HEK293 (cell line): ENCODE measurements around the gene P2RX1.

Source experiments
- CTCF ChIA-PET: fragments of 350-600 bp; formaldehyde crosslinking; extraction: SDS; loops from one replicate; lab custom pipeline; 2021; ENCODE audit warnings: antibody characterized with exemption; lab: Yijun Ruan, JAX
- POLR2A ChIA-PET: fragments of 300-600 bp; formaldehyde crosslinking; extraction: SDS; loops from one replicate; lab custom pipeline; 2020; ENCODE audit warnings: antibody characterized with exemption, inconsistent platforms; lab: Yijun Ruan, JAX
- H3K27ac ChIP-seq: fragments of 200-500 bp; sonication (Bioruptor generic); 2 replicates; pipeline ENCODE4 v1.5.1; 2014; ENCODE audit warnings: low read depth, low read length, control low read depth, inconsistent platforms; ENCODE audit errors: extremely low read depth
- H3K36me3 ChIP-seq, 2 experiments: fragments of 200-500 bp in 1 of 2; sonication (Bioruptor generic) in 1 of 2; 1 replicate in 1 of 2; 2 replicates in 1 of 2; pipeline ENCODE4 v1.5.1; 2014 to 2017; ENCODE audit warnings: inconsistent platforms in 2 of 2, low read length in 2 of 2; ENCODE audit not compliant: control insufficient read depth in 2 of 2, insufficient read depth in 1 of 2
- H3K4me1 ChIP-seq: fragments of 200-500 bp; sonication (Bioruptor generic); 2 replicates; pipeline ENCODE4 v1.5.1; 2014; ENCODE audit warnings: mild to moderate bottlenecking, low read length, inconsistent platforms; ENCODE audit not compliant: control insufficient read depth, insufficient read depth
- H3K4me3 ChIP-seq: 2 replicates; pipeline ENCODE4 v1.5.1; 2011; ENCODE audit warnings: low read depth, mild to moderate bottlenecking, control low read depth, low read length, moderate library complexity
- H3K9me3 ChIP-seq: fragments of 200-500 bp; sonication (Bioruptor generic); 2 replicates; pipeline ENCODE4 v1.5.1; 2014; ENCODE audit warnings: low read depth, low read length, inconsistent platforms; ENCODE audit not compliant: control insufficient read depth, insufficient read depth
- EGR2 ChIP-seq: fragments of 450-650 bp; formaldehyde crosslinking; IDR thresholded peaks from 2 replicates; pipeline ENCODE4 v1.5.1; 2016; ENCODE audit warnings: low read depth, missing biosample characterization, missing genetic modification characterization
- GLIS2 ChIP-seq: fragments of 450-650 bp; formaldehyde crosslinking; IDR thresholded peaks from 2 replicates; pipeline ENCODE4 v1.5.1; 2016; ENCODE audit warnings: missing biosample characterization, missing genetic modification characterization
- HOXA7 ChIP-seq: sonication (generic); formaldehyde crosslinking; IDR thresholded peaks from 2 replicates; pipeline ENCODE4 v1.8.1; 2022; ENCODE audit warnings: missing genetic modification reagents, borderline replicate concordance
- IKZF3 ChIP-seq: fragments of 450-650 bp; IDR thresholded peaks from 2 replicates; pipeline ENCODE4 v1.5.0; 2018; ENCODE audit warnings: missing biosample characterization, mild to moderate bottlenecking, missing genetic modification characterization, moderate library complexity
- OVOL3 ChIP-seq: fragments of 450-650 bp; formaldehyde crosslinking; IDR thresholded peaks from 2 replicates; pipeline ENCODE4 v1.5.1; 2016; ENCODE audit warnings: missing biosample characterization, missing genetic modification characterization
- SCRT1 ChIP-seq: fragments of 450-650 bp; formaldehyde crosslinking; IDR thresholded peaks from 2 replicates; pipeline ENCODE4 v1.5.1; 2016; ENCODE audit warnings: missing biosample characterization, missing genetic modification characterization, borderline replicate concordance
- SCRT2 ChIP-seq: fragments of 450-650 bp; formaldehyde crosslinking; IDR thresholded peaks from 2 replicates; pipeline ENCODE4 v1.5.1; 2016; ENCODE audit warnings: missing biosample characterization, missing genetic modification characterization
- TCF7L2 ChIP-seq: IDR thresholded peaks from 2 replicates; pipeline ENCODE4 v1.6.1; 2011; ENCODE audit warnings: low read depth, mild to moderate bottlenecking, inconsistent platforms, low read length, moderate library complexity, borderline replicate concordance
- YY2 ChIP-seq: fragments of 450-650 bp; formaldehyde crosslinking; IDR thresholded peaks from 2 replicates; pipeline ENCODE4 v1.5.1; 2016; ENCODE audit warnings: missing biosample characterization, missing genetic modification characterization
- ZBTB1 ChIP-seq: fragments of 450-650 bp; formaldehyde crosslinking; IDR thresholded peaks from 2 replicates; pipeline ENCODE4 v1.5.1; 2016; ENCODE audit warnings: missing biosample characterization, missing genetic modification characterization
- ZBTB48 ChIP-seq: fragments of 450-650 bp; formaldehyde crosslinking; IDR thresholded peaks from 2 replicates; pipeline ENCODE4 v1.5.1; 2016; ENCODE audit warnings: missing biosample characterization, missing genetic modification characterization
- ZBTB8A ChIP-seq: fragments of 450-650 bp; formaldehyde crosslinking; IDR thresholded peaks from 2 replicates; pipeline ENCODE4 v1.5.1; 2016; ENCODE audit warnings: missing biosample characterization, missing genetic modification characterization
- ZFP3 ChIP-seq: fragments of 450-650 bp; formaldehyde crosslinking; IDR thresholded peaks from 2 replicates; pipeline ENCODE4 v1.5.1; 2016; ENCODE audit warnings: low read depth, missing biosample characterization, missing genetic modification characterization
- ZIC2 ChIP-seq: fragments of 450-650 bp; formaldehyde crosslinking; IDR thresholded peaks from 2 replicates; pipeline ENCODE4 v1.5.1; 2016; ENCODE audit warnings: missing biosample characterization, missing genetic modification characterization
- ZNF155 ChIP-seq: fragments of 450-650 bp; formaldehyde crosslinking; IDR thresholded peaks from 2 replicates; pipeline ENCODE4 v1.5.1; 2016; ENCODE audit warnings: missing biosample characterization, missing genetic modification characterization
- ZNF174 ChIP-seq: fragments of 450-650 bp; formaldehyde crosslinking; IDR thresholded peaks from 2 replicates; pipeline ENCODE4 v1.5.0; 2017; ENCODE audit warnings: missing biosample characterization, mild to moderate bottlenecking, missing genetic modification characterization
- ZNF175 ChIP-seq: fragments of 450-650 bp; formaldehyde crosslinking; IDR thresholded peaks from 2 replicates; pipeline ENCODE4 v1.5.1; 2016; ENCODE audit warnings: missing biosample characterization, missing genetic modification characterization
- ZNF2 ChIP-seq: fragments of 450-650 bp; formaldehyde crosslinking; IDR thresholded peaks from 2 replicates; pipeline ENCODE4 v1.5.1; 2016; ENCODE audit warnings: missing biosample characterization, missing genetic modification characterization
- ZNF211 ChIP-seq: fragments of 450-650 bp; formaldehyde crosslinking; IDR thresholded peaks from 2 replicates; pipeline ENCODE4 v1.5.1; 2016; ENCODE audit warnings: low read depth, missing biosample characterization, missing genetic modification characterization
- ZNF223 ChIP-seq: fragments of 450-650 bp; formaldehyde crosslinking; IDR thresholded peaks from 2 replicates; pipeline ENCODE4 v1.5.1; 2016; ENCODE audit warnings: missing biosample characterization, missing genetic modification characterization
- ZNF335 ChIP-seq: fragments of 450-650 bp; formaldehyde crosslinking; conservative IDR thresholded peaks from 2 replicates; pipeline ENCODE4 v1.5.1; 2016; ENCODE audit warnings: missing biosample characterization, missing genetic modification characterization
- ZNF391 ChIP-seq: fragments of 450-650 bp; formaldehyde crosslinking; IDR thresholded peaks from 2 replicates; pipeline ENCODE4 v1.5.1; 2016; ENCODE audit warnings: low read depth, missing biosample characterization, missing genetic modification characterization, borderline replicate concordance
- ZNF426 ChIP-seq: fragments of 450-650 bp; formaldehyde crosslinking; IDR thresholded peaks from 2 replicates; pipeline ENCODE4 v1.5.1; 2017; ENCODE audit warnings: missing biosample characterization, missing genetic modification characterization, mild to moderate bottlenecking, inconsistent platforms, moderate library complexity
- ZNF501 ChIP-seq: fragments of 450-650 bp; formaldehyde crosslinking; IDR thresholded peaks from 2 replicates; pipeline ENCODE4 v1.5.1; 2016; ENCODE audit warnings: missing biosample characterization, missing genetic modification characterization
- ZNF600 ChIP-seq: fragments of 450-650 bp; formaldehyde crosslinking; IDR thresholded peaks from 2 replicates; pipeline ENCODE4 v1.5.1; 2016; ENCODE audit warnings: missing biosample characterization, missing genetic modification characterization
- ZNF621 ChIP-seq: fragments of 450-650 bp; formaldehyde crosslinking; IDR thresholded peaks from 2 replicates; pipeline ENCODE4 v1.5.1; 2017; ENCODE audit warnings: missing biosample characterization, missing genetic modification characterization
- ZNF658 ChIP-seq: fragments of 450-650 bp; formaldehyde crosslinking; IDR thresholded peaks from 2 replicates; pipeline ENCODE4; 2016; ENCODE audit warnings: missing biosample characterization, missing genetic modification characterization
- ZNF792 ChIP-seq: fragments of 450-650 bp; formaldehyde crosslinking; IDR thresholded peaks from 2 replicates; pipeline ENCODE4 v1.5.1; 2016; ENCODE audit warnings: missing biosample characterization, missing genetic modification characterization
- ZSCAN16 ChIP-seq: fragments of 450-650 bp; formaldehyde crosslinking; IDR thresholded peaks from 2 replicates; pipeline ENCODE4 v1.5.1; 2016; ENCODE audit warnings: missing biosample characterization, missing genetic modification characterization
- TF ChIP-seq, protein P1 (sequence below): fragments of 450-650 bp; formaldehyde crosslinking; IDR thresholded peaks from 2 replicates; pipeline ENCODE4 v1.5.1; 2016; ENCODE audit warnings: missing biosample characterization, missing genetic modification characterization
- TF ChIP-seq, protein P2 (sequence below): fragments of 450-650 bp; formaldehyde crosslinking; IDR thresholded peaks from 2 replicates; pipeline ENCODE4 v1.5.1; 2017; ENCODE audit warnings: missing biosample characterization, missing genetic modification characterization

The P2RX1 gene

DNA sequence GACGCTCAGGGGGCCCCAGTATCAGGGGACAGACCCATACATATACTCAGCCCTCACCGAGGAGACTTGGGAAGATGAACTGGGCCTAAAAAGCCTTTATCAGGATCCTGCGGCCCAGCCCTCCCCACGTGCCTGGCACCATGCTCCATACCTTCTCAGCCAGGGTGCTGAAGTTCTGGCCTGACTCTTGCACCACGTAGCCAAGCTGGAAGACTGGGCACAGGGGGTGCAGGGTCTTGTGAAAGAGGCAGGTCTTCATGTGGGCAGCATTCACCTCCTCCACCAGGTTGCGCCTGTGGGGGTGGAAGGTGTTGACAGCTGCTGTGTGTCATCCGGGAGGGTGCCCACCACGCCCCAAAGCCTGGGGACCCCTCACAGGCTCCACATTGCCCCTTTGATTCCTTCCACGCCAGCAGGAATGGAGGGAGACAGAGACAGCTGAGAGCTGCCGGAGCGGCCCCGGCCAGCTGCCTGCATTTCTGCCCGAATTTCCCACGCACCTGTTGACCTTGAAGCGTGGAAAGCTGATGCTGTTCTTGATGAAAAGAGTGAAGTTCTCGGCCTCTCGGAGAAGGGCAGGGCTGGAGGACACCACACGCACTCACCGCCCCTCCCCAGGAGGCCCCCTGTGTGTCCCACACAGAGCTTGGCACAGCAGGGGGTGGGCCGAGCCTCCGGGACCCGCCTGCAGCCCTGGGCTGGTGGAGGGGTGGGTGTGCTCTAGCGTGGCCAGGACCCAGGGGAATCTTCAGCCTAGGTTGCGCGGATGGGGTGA is 13.0 kb downstream of the P2RX1 start (continued):
- TF ChIP-seq ZNF175 (tag by site-specific recombination) (no peak), ZNF223 (tag by site-specific recombination) (no peak), ZNF335 (tag by site-specific recombination) (no peak), ZNF391 (no peak), IKZF3 (no peak), GLIS2 (tag by site-specific recombination) (peak; percentile 34; the same call in 1 of the 2 replicates), ZBTB8A (tag by site-specific recombination) (no peak), SCRT1 (tag by site-specific recombination) (0 out of 2 replicates have a peak, but pooled peaks have one; percentile 27), EGR2 (tag by site-specific recombination) (no peak), ZNF658 (tag by site-specific recombination) (no peak), TCF7L2 (no peak), SCRT2 (tag by site-specific recombination) (peak; percentile 88), ZIC2 (tag by site-specific recombination) (peak; percentile 89), ZNF621 (tag by site-specific recombination) (no peak), ZNF174 (no peak), ZNF426 (no peak), ZNF2 (tag by site-specific recombination) (no peak), ZNF792 (no peak), ZNF600 (tag by site-specific recombination) (no peak), ZBTB1 (no peak), ZFP3 (tag by site-specific recombination) (no peak), OVOL3 (tag by site-specific recombination) (no peak), ZNF211 (no peak), HOXA7 (CRISPR knock-in tag) (no peak)
- TF ChIP-seq, all 188 proteins: peak for 6

DNA sequence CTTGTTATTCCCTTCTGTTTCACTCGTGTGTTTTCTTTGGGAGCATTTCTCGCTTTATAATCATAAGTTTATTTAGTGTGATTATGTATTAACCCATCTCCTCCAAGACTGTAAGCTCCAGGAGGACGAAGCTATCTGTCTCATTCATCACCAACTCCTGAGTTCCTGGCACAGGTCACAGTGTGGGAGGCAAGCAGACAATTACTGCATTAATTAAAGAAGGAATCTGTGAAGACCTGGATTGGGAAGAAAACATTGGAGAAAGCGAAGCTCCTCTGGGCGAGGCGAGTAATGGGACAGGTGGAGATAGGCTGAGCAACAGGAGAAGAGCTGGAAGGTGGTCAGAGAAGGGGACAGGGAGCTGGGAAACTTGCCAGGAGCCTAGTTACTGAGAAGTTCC is 15.6 kb downstream of the P2RX1 start:
- no peak overlapping the region for H3K27ac ChIP-seq
- ChIA-PET CTCF (interaction anchor here (0.6 to 7.3 kb wide), 8 partner anchors 8 to 165 kb away, joined by 3 to 60 read pairs (median 4); no protein-coding TSS in a partner anchor), POLR2A (interaction anchor here (0.6 to 1.1 kb wide), 3 partner anchors 11 to 1380 kb away, joined by 3 to 6 read pairs (median 4); no protein-coding TSS in a partner anchor)
- no peaks in the 10 kb centered on the region for H3K9me3 ChIP-seq
- no peaks in the 10 kb centered on the region for H3K36me3 ChIP-seq
- no peak overlapping the region for H3K4me3 ChIP-seq
- TF ChIP-seq, protein P1, sequence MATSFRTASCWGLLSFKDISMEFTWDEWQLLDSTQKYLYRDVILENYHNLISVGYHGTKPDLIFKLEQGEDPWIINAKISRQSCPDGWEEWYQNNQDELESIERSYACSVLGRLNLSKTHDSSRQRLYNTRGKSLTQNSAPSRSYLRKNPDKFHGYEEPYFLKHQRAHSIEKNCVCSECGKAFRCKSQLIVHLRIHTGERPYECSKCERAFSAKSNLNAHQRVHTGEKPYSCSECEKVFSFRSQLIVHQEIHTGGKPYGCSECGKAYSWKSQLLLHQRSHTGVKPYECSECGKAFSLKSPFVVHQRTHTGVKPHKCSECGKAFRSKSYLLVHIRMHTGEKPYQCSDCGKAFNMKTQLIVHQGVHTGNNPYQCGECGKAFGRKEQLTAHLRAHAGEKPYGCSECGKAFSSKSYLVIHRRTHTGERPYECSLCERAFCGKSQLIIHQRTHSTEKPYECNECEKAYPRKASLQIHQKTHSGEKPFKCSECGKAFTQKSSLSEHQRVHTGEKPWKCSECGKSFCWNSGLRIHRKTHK (tag by site-specific recombination) = no peak
- TF ChIP-seq ZBTB48 (tag by site-specific recombination) = no peak
- TF ChIP-seq ZNF501 = no peak
- no peak for TF ChIP-seq ZSCAN16 (tag by site-specific recombination)
- TF ChIP-seq, protein P2, sequence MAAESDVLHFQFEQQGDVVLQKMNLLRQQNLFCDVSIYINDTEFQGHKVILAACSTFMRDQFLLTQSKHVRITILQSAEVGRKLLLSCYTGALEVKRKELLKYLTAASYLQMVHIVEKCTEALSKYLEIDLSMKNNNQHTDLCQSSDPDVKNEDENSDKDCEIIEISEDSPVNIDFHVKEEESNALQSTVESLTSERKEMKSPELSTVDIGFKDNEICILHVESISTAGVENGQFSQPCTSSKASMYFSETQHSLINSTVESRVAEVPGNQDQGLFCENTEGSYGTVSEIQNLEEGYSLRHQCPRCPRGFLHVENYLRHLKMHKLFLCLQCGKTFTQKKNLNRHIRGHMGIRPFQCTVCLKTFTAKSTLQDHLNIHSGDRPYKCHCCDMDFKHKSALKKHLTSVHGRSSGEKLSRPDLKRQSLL (tag by site-specific recombination) = no peak
- no peak for TF ChIP-seq ZNF155 (tag by site-specific recombination)
- TF ChIP-seq YY2 (tag by site-specific recombination) = no peak
- TF ChIP-seq, all 188 proteins: peak for 0
- H3K4me1 ChIP-seq = no peaks in the 10 kb centered on the region
